NK-92 (cell line): Measurements from ENCODE around the gene CPAMD8.
"Not testable (repeated sequence)": the region's sequence is repeated elsewhere in the genome, so short reads cannot be mapped to it uniquely, and the experiment has no call there.

Source experiments
- DNase-seq: peaks from one replicate; lab custom pipeline; 2025; ENCODE audit not compliant: unreplicated experiment; lab: John Stamatoyannopoulos, UW

The CPAMD8 gene

DNA sequence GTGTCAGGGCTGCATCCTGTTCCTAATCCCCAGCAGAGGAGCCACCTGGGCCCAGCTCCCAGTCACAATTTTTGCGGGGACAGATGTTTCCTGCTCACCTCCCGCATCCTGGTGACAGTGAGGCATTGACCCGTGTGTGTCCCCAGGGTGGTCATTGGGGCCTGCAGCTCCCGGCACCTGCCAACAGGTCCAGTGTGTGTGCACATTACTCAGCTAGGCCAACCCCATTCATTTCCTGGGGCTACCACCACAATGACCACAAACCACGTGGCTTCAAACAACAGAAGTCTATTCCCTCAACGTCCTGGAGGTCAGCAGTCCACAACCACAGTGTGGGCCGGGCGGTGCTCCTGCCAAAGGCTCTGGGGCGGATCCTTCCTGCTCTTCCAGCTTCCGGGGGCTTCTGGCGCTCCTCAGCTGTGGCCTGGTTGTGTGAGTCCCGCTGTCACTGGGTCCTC lies 149.7 kb downstream of the CPAMD8 start:
- DNase-seq, result no peak

DNA sequence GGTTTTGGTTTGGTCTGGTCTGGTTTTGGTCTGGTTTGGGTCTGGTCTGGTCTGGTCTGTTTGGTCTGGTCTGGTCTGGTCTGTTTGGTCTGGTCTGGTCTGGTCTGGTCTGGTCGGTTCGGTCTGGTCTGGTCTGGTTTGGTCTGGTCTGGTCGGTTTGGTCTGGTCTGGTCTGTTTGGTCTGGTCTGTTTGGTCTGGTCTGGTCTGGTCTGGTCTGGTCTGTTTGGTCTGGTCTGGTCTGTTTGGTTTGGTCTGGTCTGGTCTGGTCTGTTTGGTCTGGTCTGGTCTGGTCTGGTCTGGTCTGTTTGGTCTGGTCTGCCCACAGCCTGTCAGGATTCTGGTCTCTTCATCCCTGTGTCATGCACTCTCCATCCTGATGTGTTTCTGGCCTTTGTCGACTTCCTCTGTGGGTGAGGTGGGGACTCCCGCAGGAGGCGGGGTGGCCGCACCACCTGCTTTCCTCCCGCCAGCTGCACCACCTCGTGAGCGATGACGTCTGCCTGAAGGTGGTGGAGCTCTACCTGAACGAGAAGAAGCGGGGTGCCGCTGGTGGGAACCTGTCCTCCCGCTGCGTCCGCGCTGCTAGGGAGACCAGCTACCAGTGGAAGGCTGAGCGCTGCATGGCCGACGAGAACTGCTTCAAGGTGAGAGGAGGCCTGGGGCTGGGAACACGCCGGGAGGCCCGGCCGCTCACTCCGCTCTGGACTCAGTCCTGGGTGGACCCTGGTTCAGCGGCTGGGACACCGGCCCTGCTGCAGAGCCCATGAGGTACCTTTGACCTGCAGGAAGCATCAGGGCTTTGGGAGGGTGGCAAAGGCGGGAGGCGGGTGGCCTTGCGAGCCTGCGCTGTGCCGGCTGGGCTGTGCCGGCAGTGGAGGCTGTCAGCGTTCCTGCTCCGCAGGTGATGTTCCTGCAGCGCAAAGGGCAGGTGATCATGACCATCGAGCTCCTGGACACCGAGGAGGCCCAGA lies 150.7 kb downstream of the CPAMD8 start:
- DNase-seq, result no peak

DNA sequence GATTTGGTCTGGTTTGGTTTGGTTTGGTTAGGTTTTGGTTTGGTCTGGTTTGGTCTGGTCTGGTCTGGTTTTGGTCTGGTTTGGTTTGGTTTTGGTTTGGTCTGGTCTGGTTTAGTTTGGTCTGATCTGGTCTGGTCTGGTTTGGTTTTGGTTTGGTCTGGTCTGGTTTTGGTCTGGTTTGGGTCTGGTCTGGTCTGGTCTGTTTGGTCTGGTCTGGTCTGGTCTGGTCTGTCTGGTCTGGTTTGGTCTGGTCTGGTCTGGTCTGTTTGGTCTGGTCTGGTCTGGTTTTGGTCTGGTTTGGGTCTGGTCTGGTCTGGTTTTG lies 151.7 kb downstream of the CPAMD8 start:
- DNase-seq, result not testable (repeated sequence)

DNA sequence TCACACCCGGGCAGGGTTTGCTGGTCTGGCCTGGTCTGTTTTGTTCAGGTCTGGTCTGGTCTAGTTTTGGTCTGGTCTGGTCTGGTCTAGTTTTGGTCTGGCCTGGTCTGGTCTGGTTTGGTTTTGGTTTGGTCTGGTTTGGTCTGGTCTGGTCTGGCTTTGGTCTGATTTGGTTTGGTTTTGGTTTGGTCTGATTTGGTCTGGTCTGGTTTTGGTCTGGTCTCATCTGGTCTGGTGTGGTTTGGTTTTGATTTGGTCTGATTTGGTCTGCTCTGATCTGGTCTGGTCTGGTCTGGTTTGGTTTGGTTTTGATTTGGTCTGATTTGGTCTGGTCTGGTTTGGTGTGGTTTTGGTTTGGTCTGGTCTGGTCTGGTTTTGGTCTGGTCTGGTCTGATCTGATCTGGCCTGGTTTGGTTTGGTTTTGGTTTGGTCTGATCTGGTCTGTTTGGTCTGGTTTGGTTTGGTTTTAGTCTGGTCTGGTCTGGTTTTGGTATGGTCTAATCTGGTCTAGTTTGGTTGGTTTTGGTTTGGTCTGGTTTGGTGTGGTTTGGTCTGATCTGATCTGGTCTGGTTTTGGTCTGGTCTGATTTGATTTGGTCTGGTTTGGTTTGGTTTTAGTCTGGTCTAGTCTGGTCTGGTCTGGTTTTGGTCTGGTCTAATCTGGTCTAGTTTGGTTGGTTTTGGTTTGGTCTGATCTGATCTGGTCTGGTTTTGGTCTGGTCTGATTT lies 152.2 kb downstream of the CPAMD8 start:
- no peak for DNase-seq

DNA sequence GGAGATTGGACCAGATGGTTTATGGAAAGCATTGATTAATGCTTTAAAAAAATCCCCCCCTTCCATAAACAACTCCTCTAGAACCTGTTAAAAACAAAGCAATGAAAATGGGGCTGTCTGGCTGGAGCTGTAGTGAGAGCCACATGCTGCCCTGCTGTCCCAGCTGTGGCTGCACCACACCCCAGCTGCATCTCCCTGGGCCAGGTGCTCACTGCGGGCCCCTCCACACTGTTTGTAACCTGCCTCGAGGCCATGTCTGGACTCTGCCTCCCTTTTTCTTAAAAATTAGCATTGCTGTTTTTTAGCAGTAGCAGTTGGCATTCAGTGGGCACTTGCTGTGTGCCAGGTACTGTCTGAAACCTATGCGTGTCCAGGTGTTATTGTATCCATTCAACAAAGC lies 153.0 kb downstream of the CPAMD8 start:
- no peak for DNase-seq

- DNase-seq, result no peak
Measured at GRCh38 chr19:16872728-16873127, 153.9 kb downstream of the CPAMD8 start.

GRCh38 chr19:16871871-16872270 lies 154.7 kb downstream of the CPAMD8 start:
- no peak for DNase-seq

- DNase-seq, result no peak
Measured at GRCh38 chr19:16869331-16869972, 157.2 kb downstream of the CPAMD8 start.

DNA sequence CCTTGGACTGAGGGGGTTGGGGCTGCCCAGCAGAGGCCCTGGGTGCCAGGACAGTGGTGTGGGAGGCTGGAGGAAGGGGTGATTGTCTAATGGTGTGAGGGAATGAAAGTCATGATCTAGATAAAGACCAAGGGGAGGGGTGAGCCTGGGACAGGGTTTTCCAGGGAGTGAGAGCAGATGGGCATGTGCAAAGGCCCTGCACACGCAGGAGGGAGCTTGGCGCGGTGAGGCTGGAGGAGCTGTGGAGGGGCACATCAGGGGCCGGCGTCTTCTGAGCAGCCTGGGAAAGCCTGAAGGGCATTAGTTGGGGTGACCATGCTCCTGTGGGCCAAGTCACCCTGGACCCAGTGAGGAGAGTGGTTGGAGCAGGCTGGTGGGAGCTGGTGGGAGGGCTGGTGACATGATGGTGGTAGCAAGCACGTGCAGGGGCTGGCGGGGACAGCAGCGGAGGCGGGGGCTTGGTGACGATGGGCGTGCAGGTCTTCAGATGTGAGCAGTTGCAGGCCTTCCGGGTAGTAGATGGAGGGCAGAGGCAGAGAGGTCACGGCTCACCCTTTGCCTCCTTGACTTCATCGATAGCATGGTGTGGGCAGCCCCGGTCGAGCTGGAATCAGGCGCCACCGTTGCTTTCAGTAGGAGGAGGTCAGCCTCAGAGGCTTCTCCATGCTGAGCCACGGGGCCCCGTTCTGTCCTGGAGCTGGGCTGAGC lies 158.0 kb downstream of the CPAMD8 start:
- DNase-seq, result no peak

- DNase-seq, result no peak
Measured at GRCh38 chr19:16867211-16867610, 159.4 kb downstream of the CPAMD8 start.

DNA sequence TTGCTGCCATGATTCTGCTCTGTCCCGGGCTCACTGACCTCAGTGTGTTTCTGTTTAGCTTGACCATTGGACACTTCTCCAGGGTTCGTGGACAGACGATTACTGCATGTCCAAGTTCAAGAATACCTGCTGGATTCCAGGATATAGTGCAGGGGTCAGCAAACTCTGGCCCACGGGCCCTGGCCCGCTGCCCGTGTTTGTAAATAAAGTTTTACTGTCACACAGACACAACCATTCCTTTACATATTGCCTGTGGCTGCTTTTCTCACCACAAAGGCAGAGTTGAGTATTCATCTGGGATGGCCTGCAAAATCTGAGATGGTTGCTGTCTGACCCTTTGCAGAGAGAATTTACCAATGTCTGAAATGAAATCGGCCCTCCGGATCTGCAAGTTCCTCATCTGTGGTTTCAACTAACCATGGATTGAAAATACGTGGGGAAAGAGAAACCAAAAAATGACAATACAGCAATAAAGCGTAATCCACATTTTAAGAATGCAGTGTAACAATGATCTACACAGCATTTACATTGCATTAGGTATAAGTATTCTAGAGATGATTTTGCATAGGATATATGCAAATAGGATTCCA lies 163.7 kb downstream of the CPAMD8 start:
- no peak for DNase-seq

- DNase-seq, result no peak
Measured at GRCh38 chr19:16861834-16862233, 164.8 kb downstream of the CPAMD8 start.

DNA sequence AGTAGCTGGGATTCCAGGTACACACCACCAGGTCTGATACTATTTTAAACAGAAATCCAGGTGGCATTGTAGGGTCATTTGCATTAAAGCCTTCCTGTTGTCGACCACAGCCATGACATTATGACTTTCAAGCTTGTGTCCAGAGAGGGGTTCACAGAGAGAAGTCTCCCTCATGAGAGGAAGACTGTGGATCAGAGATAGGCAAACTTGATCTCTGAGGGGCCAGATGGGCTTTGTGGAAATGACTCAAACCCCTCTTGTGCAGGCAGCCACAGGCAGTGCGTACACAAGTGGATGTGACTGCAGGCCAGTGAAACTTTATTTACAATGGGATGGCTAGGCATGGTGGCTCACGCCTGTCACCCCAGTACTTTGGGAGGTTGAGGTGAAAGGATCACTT lies 165.6 kb downstream of the CPAMD8 start:
- DNase-seq, result no peak

DNA sequence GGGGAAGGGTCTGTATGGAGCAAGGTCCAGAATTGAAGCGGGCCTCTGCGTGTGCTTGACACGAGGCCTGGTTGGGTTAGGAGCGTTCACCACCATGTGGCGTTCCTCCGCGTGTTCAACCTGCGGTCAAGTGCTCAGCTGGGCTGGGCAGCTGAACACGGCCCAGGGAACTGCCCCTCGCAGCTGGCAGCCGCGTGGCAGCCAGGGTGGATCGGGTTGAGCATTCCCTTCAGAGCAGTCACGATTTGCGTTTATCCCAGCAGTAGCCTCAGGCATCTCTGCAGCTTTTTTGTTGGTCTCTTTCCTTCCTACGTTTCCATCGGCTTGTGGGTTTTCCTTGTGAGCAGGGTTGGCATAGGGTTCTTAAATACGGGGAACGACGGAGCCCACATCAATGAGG lies 166.5 kb downstream of the CPAMD8 start:
- DNase-seq, result no peak

DNA sequence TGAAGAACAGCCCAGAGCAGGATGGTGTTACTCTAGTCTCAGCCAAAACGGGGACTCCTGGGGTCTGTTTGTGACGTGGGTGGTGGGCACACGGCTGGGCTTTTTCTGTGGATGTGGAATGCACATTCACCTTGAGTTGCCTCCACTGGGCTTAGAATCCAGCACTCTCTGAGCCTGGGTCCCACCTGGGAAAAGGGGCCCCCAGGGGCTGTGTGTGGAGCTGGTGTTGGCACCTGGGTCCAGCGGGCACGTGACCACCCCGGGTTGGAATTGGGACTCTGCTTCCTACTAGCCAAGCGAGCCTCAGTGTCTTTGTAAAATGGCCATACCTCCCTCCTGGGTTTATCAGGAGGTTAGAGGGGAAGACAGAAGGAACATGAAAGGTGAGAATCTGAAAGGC lies 167.0 kb downstream of the CPAMD8 start:
- no peak for DNase-seq

DNA sequence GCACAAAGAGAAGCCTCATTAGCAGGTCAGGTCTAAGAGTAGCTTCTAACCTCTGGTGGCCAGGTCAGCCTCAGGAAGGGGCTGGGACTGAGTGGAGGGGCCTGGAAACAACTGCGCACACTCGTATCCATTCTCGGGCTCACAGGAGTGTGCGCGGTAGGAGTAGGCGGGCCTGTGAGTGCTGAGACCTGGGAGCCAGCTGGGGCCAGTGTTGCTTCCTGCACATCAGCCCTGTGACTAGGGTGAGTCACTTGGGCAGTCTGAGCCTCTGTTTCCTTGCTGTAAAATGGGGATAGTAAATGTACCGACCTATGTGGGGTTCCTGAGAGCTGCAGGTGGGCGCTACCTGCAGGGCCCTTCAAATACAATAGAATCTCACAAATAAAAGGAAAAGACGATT lies 170.5 kb downstream of the CPAMD8 start:
- no peak for DNase-seq

- DNase-seq, result no peak
Measured at GRCh38 chr19:16853066-16853465, 173.5 kb downstream of the CPAMD8 start.

- no peak for DNase-seq
Measured at GRCh38 chr19:16851031-16851712, 175.4 kb downstream of the CPAMD8 start.

GRCh38 chr19:16850133-16850532 lies 176.5 kb downstream of the CPAMD8 start:
- no peak for DNase-seq

GRCh38 chr19:16849168-16849567 lies 177.4 kb downstream of the CPAMD8 start:
- DNase-seq, result no peak
